Testis (tissue), 2 donors: ENCODE results near the gene PINLYP.

Experiments
- CTCF ChIP-seq, 3 experiments: fragments of 450-650 bp in 2 of 3; fragments of 200-600 bp in 1 of 3; sonication (generic) in 1 of 3; IDR thresholded peaks; one replicate each; pipeline ENCODE4 v1.5.1; 2016 to 2019; ENCODE audit warnings: antibody characterized with exemption in 3 of 3, mild to moderate bottlenecking in 2 of 3, moderate library complexity in 1 of 3
- POLR2A ChIP-seq: fragments of 450-650 bp; IDR thresholded peaks from one replicate; pipeline ENCODE4 v1.6.1; 2017; ENCODE audit warnings: antibody characterized with exemption, mild to moderate bottlenecking, moderate library complexity

GRCh38 chr19:43616954-43617353, 41.4 kb downstream of the PINLYP start:
- no peak for TF ChIP-seq CTCF (IDR thresholded peaks at IDR 0.05)
- TF ChIP-seq POLR2A: no peak
